Transverse colon (tissue), 4 donors: ENCODE results near the gene WASL. TPM values are rescaled to one million over a fixed set of nuclear protein-coding genes. Genes with fewer than 3 reads are reported as not detected.

Experiments
- DNase-seq: peaks from one replicate; pipeline ENCODE4 v3.0.0-alpha.2; 2019
- H3K27ac ChIP-seq, 4 donors: fragments of 200-600 bp; sonication (generic); 2 replicates each; pipeline ENCODE4 v1.5.1; 2016 to 2018; ENCODE audit warnings: inconsistent platforms in 4 of 4
- H3K27me3 ChIP-seq: fragments of 200-600 bp; sonication (generic); 2 replicates; pipeline ENCODE4 v1.5.1; 2017; ENCODE audit warnings: inconsistent platforms
- H3K36me3 ChIP-seq, 4 donors: fragments of 200-600 bp; sonication (generic); 2 replicates each; pipeline ENCODE4 v1.5.1; 2017 to 2019; ENCODE audit warnings: inconsistent platforms in 4 of 4
- H3K4me1 ChIP-seq, 4 donors: fragments of 200-600 bp; sonication (generic); 2 replicates each; pipeline ENCODE4 v1.5.1; 2017 to 2020; ENCODE audit warnings: inconsistent platforms in 4 of 4
- H3K4me3 ChIP-seq, 4 donors: fragments of 200-600 bp; sonication (generic); 1 replicate in 1 of 4; 2 replicates in 3 of 4; pipeline versions ENCODE4 v1.5.1 to v1.6.1; 2017 to 2019; ENCODE audit warnings: inconsistent platforms in 4 of 4
- H3K9me3 ChIP-seq, 2 donors: fragments of 200-600 bp; sonication (generic); 2 replicates each; pipeline ENCODE4 v1.5.1; 2017 to 2019; ENCODE audit warnings: inconsistent platforms in 2 of 2
- EP300 ChIP-seq: sonication (generic); formaldehyde crosslinking; IDR thresholded peaks from one replicate; pipeline ENCODE4 v1.6.1; 2017; ENCODE audit warnings: antibody characterized with exemption, low read depth
- POLR2A ChIP-seq: fragments of 450-650 bp; IDR thresholded peaks from one replicate; pipeline ENCODE4 v1.6.1; 2016; ENCODE audit warnings: antibody characterized with exemption, mild to moderate bottlenecking, moderate library complexity
- POLR2AphosphoS5 ChIP-seq, 3 donors: sonication (generic); formaldehyde crosslinking; IDR thresholded peaks; one replicate each; pipeline ENCODE4 v1.6.1; 2016; ENCODE audit warnings: antibody characterized with exemption in 3 of 3
- WGBS, 2 donors: methylation state at CpG; one replicate each; pipeline ENCODE4 v1.1.5; 2018; ENCODE audit warnings: low coverage in 1 of 2; 5-methylcytosine and 5-hydroxymethylcytosine counted together
- in situ Hi-C, 4 donors: fragments of 200-750 bp; cut with MboI; loops; one replicate each; pipeline versions ENCODE4 v1.15.0 to v1.15.1; 2017; ENCODE audit warnings: low sequenced_read_pairs in 3 of 4, low pct_ligation_motif_present in 1 of 4, low pct_unique_long_range_greater_than_20kb in 1 of 4
- intact Hi-C: fragments of 100-400 bp; cut with DNase I; formaldehyde crosslinking; loops from one replicate; pipeline ENCODE4 v1.15.1; 2023; ENCODE audit warnings: low total_unique reads
- total RNA-seq, 4 donors: library from RNA; depleted of rRNA; stranded (reverse); fragments of >200 nt; gene quantifications; one replicate each; pipeline ENCODE4 v1.1.0, GENCODE V29; 2016
- TF ChIP-seq, protein P1 (sequence below), 5 experiments: fragments of 200-600 bp in 3 of 5; fragments of 450-650 bp in 2 of 5; sonication (generic) in 3 of 5; IDR thresholded peaks; 1 replicate in 2 of 5; 2 replicates in 3 of 5; pipeline ENCODE4 v1.5.1; 2016 to 2017; ENCODE audit warnings: antibody characterized with exemption in 5 of 5, inconsistent platforms in 3 of 5, mild to moderate bottlenecking in 2 of 5, moderate library complexity in 1 of 5

Gene WASL
- total RNA-seq, 4 donors from 2014 or later, result 30.1 to 97.8 (median 65.7) TPM

DNA sequence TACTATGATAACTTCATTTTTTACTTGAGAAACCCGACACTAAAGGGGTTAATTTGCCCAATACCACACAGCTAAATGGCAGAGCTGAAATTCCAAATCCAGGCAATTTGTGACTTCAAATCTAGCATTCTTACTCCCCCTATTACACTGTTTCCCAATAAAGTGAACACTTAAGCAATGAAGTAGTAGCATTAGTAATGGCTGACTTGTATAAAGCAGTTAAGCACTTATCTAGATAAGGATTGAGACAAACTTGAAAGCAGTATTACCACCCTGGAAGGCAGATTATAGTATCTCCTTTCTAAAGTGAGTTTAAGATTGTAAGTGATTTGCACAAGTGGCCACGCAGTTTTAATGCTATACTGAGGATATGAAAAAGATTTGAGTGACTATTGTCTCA is 39.3 kb downstream of the WASL start:
- in situ Hi-C loops, result no loop called here
- no peaks in the 10 kb centered on the region for H3K27me3 ChIP-seq
- peaks cover 0 to 63% (median 15%) of the 10 kb centered on the region in 4 donors for H3K4me1 ChIP-seq
- intact Hi-C loops, result no loop called here
- 57 to 87% methylated on average over 1 to 2 of the region's 2 CpGs for WGBS, 2 donors
- H3K27ac ChIP-seq, result no peak overlapping the region
- H3K4me3 ChIP-seq, result no peak overlapping the region
- H3K36me3 ChIP-seq, result peaks cover 0 to 19% (median 6%) of the 10 kb centered on the region in 4 donors
- TF ChIP-seq POLR2A, result no peak
- TF ChIP-seq POLR2AphosphoS5 (IDR thresholded peaks at IDR 0.05), result no peak
- TF ChIP-seq, protein P1, sequence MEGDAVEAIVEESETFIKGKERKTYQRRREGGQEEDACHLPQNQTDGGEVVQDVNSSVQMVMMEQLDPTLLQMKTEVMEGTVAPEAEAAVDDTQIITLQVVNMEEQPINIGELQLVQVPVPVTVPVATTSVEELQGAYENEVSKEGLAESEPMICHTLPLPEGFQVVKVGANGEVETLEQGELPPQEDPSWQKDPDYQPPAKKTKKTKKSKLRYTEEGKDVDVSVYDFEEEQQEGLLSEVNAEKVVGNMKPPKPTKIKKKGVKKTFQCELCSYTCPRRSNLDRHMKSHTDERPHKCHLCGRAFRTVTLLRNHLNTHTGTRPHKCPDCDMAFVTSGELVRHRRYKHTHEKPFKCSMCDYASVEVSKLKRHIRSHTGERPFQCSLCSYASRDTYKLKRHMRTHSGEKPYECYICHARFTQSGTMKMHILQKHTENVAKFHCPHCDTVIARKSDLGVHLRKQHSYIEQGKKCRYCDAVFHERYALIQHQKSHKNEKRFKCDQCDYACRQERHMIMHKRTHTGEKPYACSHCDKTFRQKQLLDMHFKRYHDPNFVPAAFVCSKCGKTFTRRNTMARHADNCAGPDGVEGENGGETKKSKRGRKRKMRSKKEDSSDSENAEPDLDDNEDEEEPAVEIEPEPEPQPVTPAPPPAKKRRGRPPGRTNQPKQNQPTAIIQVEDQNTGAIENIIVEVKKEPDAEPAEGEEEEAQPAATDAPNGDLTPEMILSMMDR (IDR thresholded peaks at IDR 0.05), result no peak
- DNase-seq, result no peak
- no peaks in the 10 kb centered on the region for H3K9me3 ChIP-seq

DNA sequence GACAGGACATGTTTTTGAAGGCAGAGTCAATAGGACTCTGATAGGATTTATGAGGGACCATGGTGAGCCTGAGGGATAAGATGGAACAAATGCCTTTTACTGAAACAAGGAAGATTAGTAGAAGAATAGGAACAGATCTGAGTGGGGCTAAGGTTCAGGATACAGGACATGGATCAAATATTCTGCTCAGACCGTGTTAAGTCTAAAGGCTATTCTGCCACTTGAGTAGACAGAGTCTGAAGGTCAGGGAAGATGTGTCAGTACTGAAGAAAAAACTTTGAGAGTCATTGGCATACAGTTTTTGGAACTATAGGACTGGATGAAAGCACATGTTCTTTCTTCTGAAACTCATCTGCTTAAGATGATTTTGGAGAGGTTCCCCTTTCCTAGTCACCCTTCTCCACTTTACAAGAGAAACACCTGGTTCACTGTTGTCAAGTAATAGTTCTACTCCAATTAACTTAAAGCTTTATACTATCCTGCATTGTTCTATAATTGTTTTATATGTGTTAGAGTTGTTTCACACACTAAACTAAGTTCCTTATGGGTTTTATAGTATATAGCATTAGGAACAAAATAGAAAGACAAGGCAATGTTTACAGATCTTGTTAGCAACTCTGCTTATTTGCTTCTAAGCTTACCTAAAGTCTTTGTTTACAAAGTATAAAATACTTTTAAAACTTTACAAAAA is 43.4 kb downstream of the WASL start:
- WGBS, 2 donors, result 25 to 65% methylated on average over 1 of the region's 1 CpG
- DNase-seq, result no peak
- intact Hi-C loops (no loop called here), in situ Hi-C loops (no loop called here)
- H3K27ac ChIP-seq, result peak overlapping the region; percentile 40 to 65 (median 60)
- no peaks in the 10 kb centered on the region for H3K27me3 ChIP-seq
- TF ChIP-seq POLR2A, result no peak
- peak in 2 of 3 donors; percentile 22 to 36 for TF ChIP-seq POLR2AphosphoS5 (IDR thresholded peaks at IDR 0.05)
- peaks cover 0 to 25% (median 6%) of the 10 kb centered on the region in 4 donors for H3K36me3 ChIP-seq
- peaks cover 0 to 30% (median 8%) of the 10 kb centered on the region in 4 donors for H3K4me1 ChIP-seq
- no peaks in the 10 kb centered on the region for H3K9me3 ChIP-seq
- H3K4me3 ChIP-seq, result no peak overlapping the region

DNA sequence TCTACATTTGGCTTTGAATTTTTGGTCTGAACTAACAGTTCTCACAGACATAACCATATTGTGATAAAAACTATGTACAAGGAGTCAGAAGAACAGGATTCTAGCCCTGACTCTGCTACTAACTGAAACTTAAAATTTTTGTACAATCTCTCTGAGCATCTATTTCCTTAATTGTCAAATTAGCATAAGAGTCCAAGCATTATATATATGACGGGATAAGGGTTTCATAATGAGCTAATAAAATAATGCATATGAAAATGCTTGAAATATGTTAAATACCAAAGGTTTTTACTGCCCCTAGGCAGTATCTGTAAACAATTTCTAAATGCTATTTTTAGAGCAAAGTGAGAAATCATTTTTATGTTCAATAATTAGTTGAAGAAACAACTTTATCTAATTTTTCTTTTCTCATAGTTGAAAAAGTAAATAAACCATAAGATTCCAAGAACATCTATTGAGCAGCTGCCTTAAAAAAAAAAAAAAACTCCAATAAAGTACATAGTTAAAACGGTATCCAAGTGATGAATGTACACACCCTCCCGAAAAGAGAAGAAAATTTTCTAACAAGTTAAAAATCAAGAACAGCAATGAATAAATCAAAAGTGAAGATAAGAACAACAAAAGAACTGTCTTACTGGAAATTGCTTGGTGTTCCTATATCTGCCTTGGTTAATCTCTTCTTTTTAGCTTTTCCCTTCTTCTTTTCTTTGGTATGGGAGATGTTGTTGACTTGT is 52.7 kb downstream of the WASL start:
- peaks cover 0 to 54% (median 22%) of the 10 kb centered on the region in 4 donors for H3K36me3 ChIP-seq
- TF ChIP-seq POLR2AphosphoS5 (IDR thresholded peaks at IDR 0.05), result no peak
- no peak for TF ChIP-seq EP300
- TF ChIP-seq, protein P1 (IDR thresholded peaks at IDR 0.05), result no peak
- no peak for TF ChIP-seq POLR2A
- in situ Hi-C loops (loop anchor here in 3 of 4 donors (25.0 kb wide), 2 partner anchors 91 to 166 kb away; no protein-coding TSS in a partner anchor), intact Hi-C loops (no loop called here)
- no peaks in the 10 kb centered on the region for H3K9me3 ChIP-seq
- DNase-seq, result no peak
- no peaks in the 10 kb centered on the region for H3K27me3 ChIP-seq
- WGBS, 2 donors, result 56 to 60% methylated on average over 3 of the region's 3 CpGs
- no peak overlapping the region for H3K27ac ChIP-seq
- no peak overlapping the region for H3K4me3 ChIP-seq
- H3K4me1 ChIP-seq, result no peaks in the 10 kb centered on the region

DNA sequence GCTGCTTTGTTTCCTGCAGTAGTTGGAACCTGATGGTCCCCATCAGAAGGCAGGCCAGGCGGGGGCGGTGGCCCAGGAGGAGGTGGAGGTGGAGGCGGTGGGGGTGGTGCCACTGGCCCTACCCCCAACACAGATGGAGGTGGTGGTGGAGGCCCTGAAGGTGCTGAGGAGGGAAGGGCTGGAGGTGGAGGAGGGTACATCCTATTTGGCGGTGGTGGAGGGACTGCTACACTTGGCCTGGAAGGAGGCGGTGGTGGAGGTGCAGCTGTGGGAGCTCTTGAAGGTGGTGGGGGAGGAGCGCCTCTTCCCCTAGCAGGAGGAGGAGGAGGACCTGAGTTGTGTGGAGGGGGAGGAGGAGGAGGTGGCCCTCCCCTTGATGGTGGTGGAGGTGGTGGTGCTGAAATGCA is 56.3 kb downstream of the WASL start:
- TF ChIP-seq, protein P1 (IDR thresholded peaks at IDR 0.05), result no peak
- no peaks in the 10 kb centered on the region for H3K27me3 ChIP-seq
- H3K4me1 ChIP-seq, result peaks cover 0 to 3% (median 0%) of the 10 kb centered on the region in 4 donors
- no peak overlapping the region for H3K4me3 ChIP-seq
- 88 to 94% methylated on average over 5 to 6 of the region's 6 CpGs for WGBS, 2 donors
- in situ Hi-C loops, result loop anchor here in 3 of 4 donors (25.0 kb wide), 2 partner anchors 95 to 170 kb away; no protein-coding TSS in a partner anchor
- DNase-seq, result no peak
- no peaks in the 10 kb centered on the region for H3K9me3 ChIP-seq
- intact Hi-C loops, result no loop called here
- H3K27ac ChIP-seq, result no peak overlapping the region
- H3K36me3 ChIP-seq, result peaks cover 0 to 52% (median 21%) of the 10 kb centered on the region in 4 donors
